PC-3 (cell line): ENCODE measurements around the gene DELE1.

Source experiments
- EZH2 ChIP-seq: fragments of 300-600 bp; sonication (generic); IDR thresholded peaks from one replicate; pipeline ENCODE4 v1.6.1; 2017; ENCODE audit warnings: antibody characterized with exemption, mild to moderate bottlenecking, low read length; ENCODE audit not compliant: unreplicated experiment
- EZH2phosphoT487 ChIP-seq: fragments of 300-600 bp; sonication (generic); IDR thresholded peaks from 2 replicates; pipeline ENCODE4 v1.6.1; 2018; ENCODE audit warnings: mild to moderate bottlenecking, antibody characterized with exemption, low read length, borderline replicate concordance
- TF ChIP-seq, protein P1 (sequence below): fragments of 300-600 bp; sonication (generic); conservative IDR thresholded peaks from 2 replicates; pipeline ENCODE4 v1.5.1; 2017; ENCODE audit warnings: antibody characterized with exemption, low read depth, mild to moderate bottlenecking, low read length

DNA sequence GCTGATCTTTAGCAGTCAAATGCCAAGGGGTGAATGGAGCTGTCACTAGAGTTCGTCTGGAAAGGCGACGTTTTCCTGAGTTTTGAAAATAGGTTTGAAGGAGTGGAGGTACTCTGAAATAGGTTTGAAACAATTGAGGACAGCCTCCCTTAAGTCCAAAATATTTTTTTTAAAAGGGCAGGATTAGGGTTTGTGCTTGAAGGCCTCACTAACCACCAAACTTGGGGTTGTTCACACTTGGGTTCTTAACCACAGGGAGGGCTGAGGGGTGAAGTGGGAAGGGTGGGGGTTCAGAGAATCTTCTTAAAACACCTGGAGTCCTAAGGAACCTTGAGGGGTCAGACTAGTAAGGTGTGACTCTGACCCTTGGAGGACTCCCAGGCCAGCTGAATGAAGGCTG is 37.8 kb downstream of the DELE1 start:
- no peak for TF ChIP-seq EZH2
- TF ChIP-seq, protein P1, sequence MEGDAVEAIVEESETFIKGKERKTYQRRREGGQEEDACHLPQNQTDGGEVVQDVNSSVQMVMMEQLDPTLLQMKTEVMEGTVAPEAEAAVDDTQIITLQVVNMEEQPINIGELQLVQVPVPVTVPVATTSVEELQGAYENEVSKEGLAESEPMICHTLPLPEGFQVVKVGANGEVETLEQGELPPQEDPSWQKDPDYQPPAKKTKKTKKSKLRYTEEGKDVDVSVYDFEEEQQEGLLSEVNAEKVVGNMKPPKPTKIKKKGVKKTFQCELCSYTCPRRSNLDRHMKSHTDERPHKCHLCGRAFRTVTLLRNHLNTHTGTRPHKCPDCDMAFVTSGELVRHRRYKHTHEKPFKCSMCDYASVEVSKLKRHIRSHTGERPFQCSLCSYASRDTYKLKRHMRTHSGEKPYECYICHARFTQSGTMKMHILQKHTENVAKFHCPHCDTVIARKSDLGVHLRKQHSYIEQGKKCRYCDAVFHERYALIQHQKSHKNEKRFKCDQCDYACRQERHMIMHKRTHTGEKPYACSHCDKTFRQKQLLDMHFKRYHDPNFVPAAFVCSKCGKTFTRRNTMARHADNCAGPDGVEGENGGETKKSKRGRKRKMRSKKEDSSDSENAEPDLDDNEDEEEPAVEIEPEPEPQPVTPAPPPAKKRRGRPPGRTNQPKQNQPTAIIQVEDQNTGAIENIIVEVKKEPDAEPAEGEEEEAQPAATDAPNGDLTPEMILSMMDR = no peak
- TF ChIP-seq EZH2phosphoT487 = no peak
